ENCODE measurements around the gene KCNN1.
"Not testable (repeated sequence)": the region's sequence is repeated elsewhere in the genome, so short reads cannot be mapped to it uniquely, and the experiment has no call there.

The KCNN1 gene

DNA sequence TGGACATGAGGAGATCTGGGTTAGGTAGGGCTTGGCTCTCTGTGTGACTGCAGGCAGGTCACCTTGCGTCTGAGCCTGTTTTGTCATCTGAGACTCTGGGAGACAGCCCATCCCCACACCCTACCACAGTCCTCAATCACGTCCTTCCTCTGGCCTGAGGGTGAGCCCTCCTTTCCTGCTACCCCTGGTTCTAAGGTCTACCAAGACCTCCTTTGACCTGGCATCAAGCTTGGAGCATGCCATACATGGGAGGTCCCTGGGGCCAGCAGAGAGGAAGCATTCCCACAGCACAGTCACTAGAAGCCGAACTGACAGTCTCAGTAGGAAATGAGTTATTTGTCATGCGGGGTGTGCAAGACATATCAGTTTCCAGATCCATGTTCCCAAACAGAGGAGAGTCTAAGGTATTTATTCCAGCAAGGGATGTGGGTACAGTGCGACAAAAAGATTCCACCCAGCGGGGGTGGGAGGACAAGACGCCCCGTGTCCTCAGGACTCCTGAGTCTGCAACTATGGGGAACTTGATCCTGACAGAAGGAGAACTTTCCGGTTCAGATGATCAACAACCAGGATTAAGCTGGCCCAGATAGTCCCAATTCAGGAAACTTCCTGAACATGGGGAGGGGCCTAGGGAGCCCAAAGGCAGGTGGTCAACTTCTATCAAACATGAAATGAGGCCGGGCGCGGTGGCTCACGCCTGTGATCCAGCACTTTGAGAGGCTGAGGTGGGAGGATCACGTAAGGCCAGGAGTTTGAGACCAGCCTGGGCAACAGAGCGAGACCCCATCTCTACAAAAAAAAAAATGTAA, 50.6 kb downstream of the KCNN1 start:
- H3K4me3 ChIP-seq (ENCODE audit: low read depth, low read length), result no peak overlapping the region
- TF ChIP-seq, protein P1, sequence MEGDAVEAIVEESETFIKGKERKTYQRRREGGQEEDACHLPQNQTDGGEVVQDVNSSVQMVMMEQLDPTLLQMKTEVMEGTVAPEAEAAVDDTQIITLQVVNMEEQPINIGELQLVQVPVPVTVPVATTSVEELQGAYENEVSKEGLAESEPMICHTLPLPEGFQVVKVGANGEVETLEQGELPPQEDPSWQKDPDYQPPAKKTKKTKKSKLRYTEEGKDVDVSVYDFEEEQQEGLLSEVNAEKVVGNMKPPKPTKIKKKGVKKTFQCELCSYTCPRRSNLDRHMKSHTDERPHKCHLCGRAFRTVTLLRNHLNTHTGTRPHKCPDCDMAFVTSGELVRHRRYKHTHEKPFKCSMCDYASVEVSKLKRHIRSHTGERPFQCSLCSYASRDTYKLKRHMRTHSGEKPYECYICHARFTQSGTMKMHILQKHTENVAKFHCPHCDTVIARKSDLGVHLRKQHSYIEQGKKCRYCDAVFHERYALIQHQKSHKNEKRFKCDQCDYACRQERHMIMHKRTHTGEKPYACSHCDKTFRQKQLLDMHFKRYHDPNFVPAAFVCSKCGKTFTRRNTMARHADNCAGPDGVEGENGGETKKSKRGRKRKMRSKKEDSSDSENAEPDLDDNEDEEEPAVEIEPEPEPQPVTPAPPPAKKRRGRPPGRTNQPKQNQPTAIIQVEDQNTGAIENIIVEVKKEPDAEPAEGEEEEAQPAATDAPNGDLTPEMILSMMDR (IDR thresholded peaks at IDR 0.05; ENCODE audit: low read depth, low read length), result no peak

DNA sequence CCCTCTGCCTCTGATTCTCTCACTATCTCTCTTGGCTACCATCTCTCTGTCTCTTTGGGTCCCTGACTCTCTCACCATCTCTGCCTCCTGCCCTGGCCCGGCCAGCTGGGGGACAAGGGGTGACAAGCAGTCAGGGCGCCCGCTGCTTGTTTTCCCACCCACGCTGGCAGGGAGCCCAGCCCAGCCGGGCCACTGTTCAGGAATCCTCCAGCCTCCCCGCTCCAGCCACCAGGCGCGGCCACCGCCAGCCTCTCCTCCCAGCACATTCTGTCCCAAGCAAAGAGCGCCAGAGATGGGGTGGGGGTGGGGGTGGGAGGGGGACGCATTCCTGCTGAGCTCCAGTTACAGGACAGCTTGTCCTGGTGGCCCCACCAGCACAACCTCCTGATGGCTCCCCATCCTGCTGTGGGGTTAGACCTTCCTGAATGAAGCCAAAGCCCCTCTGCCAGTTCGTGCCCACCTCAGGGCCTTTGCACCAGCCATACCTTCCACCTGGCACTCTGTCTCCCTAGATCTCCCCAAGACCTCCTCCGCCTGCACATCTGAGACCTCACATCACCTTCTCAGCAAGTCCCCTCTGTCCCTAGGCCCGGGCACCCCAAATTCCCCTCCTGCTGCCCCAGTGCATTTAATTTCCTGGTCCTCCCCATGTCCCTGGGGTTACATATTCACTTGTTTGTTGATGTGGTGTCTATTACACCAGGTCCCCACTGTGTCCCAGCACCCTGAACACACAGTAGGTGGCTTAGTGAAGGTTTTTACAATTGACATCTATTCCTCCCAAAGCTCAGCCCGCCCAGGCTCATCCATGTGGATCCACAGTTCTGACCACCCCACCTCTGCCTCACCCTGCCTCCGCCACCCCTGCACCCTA, 53.5 kb downstream of the KCNN1 start:
- TF ChIP-seq, protein P1 (IDR thresholded peaks at IDR 0.05; ENCODE audit: low read depth, low read length), result no peak
- no peak overlapping the region for H3K4me3 ChIP-seq (ENCODE audit: low read depth, low read length)

DNA sequence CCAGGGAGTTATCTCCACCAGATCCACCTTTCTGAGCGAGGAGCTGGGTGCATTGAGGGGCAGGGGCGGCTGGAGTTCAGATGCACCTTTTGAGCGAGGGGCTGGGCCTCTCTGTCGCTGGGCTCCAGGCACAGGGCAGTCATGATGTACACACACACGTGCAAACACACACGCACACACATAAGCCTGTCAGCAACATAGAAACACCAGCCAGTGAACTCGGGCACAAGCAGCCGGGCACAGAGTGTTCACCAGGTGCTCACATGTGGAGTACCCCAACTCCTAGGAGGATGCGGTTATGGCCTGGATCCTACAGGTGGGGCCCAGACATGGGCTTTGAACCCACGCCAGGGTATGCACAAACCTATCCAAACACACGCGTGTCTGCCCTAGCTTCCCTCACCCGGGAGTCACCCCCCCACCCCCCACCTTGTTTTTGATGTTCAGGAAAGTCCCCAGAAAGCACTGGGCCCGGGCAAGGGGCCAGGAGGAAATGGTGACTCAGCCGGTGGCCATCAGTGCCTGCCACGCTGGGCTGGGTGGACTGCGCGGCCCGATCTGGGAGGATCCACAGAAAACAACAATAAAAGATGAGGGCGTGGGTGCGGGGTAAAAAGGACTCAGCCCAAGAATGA, 54.3 kb downstream of the KCNN1 start:
- TF ChIP-seq, protein P1 (IDR thresholded peaks at IDR 0.05; ENCODE audit: low read depth, low read length), result no peak
- H3K4me3 ChIP-seq (ENCODE audit: low read depth, low read length), result no peak overlapping the region

GRCh38 chr19:18023622-18024251, 56.8 kb downstream of the KCNN1 start:
- TF ChIP-seq, protein P1 (IDR thresholded peaks at IDR 0.05; ENCODE audit: low read depth, low read length), result no peak
- no peak overlapping the region for H3K4me3 ChIP-seq (ENCODE audit: low read depth, low read length)

GRCh38 chr19:18027151-18027550, 60.2 kb downstream of the KCNN1 start:
- TF ChIP-seq, protein P1 (IDR thresholded peaks at IDR 0.05; ENCODE audit: low read depth, low read length), result no peak
- H3K4me3 ChIP-seq (ENCODE audit: low read depth, low read length), result no peak overlapping the region

DNA sequence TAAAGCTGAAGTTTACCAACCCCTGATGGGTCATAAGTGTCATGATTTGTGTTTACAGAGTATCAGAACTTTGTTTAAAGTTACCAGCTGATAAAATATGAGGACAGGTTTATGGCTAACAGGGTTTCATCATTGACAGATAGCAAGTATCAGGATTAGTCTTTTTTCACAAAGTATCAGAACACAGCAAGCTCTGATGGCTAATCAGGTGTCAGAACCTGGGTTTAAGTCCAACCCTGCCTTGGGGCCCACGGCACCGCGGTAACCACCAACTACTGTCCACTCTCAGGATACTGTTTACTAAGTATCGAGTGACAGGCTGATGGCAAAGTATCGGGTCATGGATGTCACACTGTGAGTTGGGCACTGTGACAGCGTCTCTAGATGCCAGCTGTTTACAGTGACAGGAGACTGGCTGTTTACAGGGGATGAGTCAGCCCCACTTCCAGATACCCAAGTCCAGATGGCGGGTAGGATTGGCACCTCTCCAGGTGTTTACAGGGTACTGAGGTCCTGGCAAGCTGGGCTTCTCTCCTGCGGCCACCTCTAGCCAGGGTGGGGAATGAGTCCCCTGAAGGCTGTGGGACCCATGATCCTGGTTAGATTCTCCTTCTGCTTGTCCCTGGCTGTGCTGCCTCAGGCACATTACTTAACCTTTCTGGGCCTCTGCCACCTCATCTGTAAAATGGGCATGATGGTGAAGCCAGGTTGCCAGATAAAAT, 62.9 kb downstream of the KCNN1 start:
- H3K4me3 ChIP-seq (ENCODE audit: low read depth, low read length), result no peak overlapping the region
- TF ChIP-seq, protein P1 (IDR thresholded peaks at IDR 0.05; ENCODE audit: low read depth, low read length), result no peak

DNA sequence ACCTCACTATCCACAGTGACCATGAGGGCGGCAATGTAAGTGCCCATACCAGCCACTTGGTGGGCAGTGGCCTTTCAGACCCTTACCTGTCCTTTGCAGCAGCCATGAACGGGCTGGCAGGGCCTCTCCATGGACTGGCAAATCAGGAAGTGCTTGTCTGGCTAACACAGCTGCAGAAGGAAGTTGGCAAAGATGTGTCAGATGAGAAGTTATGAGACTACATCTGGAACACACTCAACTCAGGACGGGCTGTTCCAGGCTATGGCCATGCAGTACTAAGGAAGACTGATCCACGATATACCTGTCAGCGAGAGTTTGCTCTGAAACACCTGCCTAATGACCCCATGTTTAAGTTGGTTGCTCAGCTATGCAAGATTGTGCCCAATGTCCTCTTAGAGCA, 64.5 kb downstream of the KCNN1 start:
- not testable (repeated sequence) for H3K4me3 ChIP-seq (ENCODE audit: low read depth, low read length)

DNA sequence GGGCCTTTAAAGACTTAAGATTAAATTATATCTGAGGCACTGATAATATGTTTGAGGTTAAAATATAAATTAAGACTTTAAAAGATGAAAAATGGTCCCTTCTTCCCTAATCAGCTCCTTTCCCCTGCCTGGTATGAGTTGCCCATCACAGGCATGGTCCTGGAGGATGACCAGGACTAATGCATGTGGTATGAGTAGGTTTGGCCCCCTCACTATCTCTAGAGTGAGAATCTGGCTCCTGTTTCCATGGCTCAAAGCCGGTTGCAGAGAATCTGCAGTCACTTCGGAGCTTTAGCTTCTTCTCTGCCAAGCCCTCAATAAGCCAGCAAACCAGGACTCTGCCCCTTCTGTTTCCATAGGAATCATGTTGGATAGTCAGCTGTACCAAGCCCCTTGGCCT, 65.2 kb downstream of the KCNN1 start:
- H3K4me3 ChIP-seq (ENCODE audit: low read depth, low read length), result not testable (repeated sequence)

All from WI38 (cell line).